ENCODE data around the gene DTNBP1.

DTNBP1 gene

GRCh38 chr6:15496345-15497131, 166.3 kb downstream of the DTNBP1 start:
- no peak for DNase-seq

DNA sequence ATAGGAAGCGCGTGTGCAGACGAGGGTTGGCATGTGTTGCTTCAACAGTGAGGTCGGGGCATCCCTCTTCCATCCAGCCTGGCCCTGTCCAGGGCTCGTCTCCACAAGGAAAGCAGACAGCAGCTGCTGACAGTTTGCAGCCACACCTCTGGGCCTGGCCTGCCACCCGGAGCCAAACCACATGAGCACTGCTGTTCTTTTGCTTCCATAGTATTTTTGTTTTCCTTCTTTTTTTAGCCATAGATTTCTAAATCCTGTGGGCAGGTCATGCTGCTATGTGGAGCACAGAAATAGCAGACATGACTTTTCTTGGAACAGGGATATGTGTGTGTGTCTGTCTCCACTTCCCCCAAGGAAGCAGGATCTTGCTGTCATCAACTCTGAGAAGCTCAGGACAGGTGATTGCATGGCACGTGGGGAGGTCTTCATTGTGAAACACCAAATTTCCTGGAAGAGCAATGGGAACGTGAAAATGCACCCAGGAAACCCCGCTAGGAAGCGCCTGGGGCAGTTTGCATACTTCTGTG, 167.4 kb downstream of the DTNBP1 start:
- DNase-seq, result no peak

DNA sequence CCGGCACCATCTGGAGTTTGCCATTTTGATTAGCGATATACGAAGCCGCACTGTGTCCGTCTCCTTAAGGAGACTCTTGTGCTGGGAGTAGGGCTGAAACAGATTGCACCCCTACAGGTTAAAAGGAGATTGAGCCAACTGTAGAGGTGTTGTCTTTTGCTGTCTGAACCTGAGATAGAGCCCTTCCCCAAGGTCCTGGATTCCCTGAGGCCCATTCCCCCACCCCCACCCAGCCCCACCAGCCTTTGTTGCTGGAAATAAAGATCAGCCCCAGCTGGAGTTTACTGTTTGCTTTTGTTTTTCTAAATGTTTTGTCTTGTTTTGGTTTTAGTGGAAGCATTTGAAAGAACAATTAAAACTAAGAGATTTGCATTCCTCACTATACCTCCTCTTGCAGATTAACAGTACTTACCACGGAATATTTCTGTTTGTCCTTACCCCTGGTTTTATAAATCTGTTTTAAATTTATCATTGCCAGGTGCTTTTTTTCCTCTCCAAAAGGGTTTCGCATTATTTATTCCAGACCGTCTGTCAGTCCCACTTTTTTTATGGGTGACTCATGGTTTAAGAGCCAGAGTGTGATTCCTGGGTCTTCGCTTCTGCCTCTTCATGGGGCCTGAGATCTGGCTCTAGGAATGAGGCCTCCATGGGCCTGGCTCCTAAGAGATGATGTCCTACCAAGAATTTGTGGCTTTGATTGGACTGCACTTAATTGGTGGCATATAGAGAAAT, 169.2 kb downstream of the DTNBP1 start:
- no peak for DNase-seq

DNA sequence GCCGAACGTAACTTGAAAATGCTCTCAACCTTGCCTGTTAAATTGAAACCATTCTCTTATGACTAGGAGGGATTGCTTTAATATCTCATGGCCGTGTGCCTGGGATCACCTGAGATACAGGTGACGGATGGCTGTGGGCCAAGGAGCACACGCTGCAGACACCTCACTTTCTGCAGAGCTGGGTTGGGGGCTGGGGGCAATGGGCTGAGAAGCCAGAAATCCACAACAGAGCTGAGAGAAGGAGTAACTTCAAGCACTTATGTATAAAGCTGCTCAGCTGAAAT, 170.9 kb downstream of the DTNBP1 start:
- no peak for DNase-seq

GRCh38 chr6:15491255-15491985, 171.4 kb downstream of the DTNBP1 start:
- DNase-seq, result peak; percentile 63 to 65

GRCh38 chr6:15490242-15491100, 172.4 kb downstream of the DTNBP1 start:
- no peak for DNase-seq

- DNase-seq, result no peak
These were observed 173.4 kb downstream of the DTNBP1 start for GRCh38 chr6:15489261-15489962.

GRCh38 chr6:15487262-15487661, 175.6 kb downstream of the DTNBP1 start:
- DNase-seq, result no peak

GRCh38 chr6:15485936-15486335, 176.9 kb downstream of the DTNBP1 start:
- no peak for DNase-seq

DNA sequence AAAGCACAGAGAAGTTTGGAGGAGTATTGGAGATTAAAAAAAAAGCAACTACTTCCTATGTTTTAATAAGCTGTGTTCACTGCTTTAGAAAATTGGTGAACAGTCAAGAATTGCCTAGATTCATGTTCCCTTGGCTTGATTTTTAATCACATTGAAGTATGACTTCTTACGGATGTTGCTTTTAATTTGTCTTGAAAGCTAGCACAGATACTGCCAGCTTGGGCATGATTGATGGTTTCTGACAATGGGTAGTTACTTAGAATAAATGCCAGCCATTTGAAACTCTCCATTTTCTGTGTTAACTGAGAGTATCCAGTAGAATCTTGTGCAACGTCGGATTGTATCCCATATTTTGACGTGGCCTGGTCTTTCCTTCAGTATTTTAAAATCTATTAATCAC, 178.0 kb downstream of the DTNBP1 start:
- no peak for DNase-seq

- DNase-seq, result no peak
These were observed 178.7 kb downstream of the DTNBP1 start for GRCh38 chr6:15484140-15484539.

- DNase-seq, result no peak
These were observed 179.8 kb downstream of the DTNBP1 start for GRCh38 chr6:15483060-15483459.

GRCh38 chr6:15481390-15482291, 181.2 kb downstream of the DTNBP1 start:
- peak in 1 of 2 experiments; percentile 37 for DNase-seq

DNA sequence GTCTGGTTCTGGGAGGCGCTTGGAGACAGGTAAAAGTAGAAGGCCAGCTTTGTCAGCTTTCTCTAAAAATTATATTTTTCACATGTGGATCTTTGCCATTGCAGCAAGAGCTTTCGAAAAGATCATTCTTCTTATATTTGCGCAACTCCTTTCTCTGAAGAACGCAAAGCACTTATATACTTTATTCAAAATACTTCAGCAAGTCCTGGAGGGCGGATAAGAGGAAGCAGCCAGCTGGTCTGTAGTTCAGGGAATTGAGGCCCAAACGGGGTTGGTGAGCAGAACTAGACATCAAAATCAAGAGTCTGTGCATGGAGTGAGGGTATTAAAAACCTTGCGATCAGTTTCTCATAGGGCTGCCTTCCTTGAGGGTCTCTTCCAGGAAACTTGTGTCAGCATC, 182.3 kb downstream of the DTNBP1 start:
- no peak for DNase-seq

DNA sequence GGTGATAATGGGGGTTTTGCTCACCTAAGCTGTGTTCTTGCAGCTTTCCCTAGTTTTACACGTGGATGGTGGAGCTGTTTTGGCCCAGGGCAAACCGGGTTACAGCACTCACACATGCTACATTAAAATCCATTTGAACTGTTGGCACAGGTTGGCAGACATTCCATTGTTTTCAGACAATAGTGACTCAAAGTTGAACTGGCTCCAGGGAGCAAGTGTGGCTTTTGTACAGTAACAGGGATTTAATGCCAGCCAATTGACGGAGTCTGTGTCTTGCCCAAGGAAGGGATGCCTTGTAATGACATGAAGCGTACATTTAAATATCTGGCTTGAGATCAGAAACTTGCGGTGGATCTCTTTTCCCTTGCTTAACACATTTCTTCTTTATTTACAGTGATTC, 183.1 kb downstream of the DTNBP1 start:
- DNase-seq, result no peak

GRCh38 chr6:15477746-15478145, 185.1 kb downstream of the DTNBP1 start:
- DNase-seq, result no peak

DNA sequence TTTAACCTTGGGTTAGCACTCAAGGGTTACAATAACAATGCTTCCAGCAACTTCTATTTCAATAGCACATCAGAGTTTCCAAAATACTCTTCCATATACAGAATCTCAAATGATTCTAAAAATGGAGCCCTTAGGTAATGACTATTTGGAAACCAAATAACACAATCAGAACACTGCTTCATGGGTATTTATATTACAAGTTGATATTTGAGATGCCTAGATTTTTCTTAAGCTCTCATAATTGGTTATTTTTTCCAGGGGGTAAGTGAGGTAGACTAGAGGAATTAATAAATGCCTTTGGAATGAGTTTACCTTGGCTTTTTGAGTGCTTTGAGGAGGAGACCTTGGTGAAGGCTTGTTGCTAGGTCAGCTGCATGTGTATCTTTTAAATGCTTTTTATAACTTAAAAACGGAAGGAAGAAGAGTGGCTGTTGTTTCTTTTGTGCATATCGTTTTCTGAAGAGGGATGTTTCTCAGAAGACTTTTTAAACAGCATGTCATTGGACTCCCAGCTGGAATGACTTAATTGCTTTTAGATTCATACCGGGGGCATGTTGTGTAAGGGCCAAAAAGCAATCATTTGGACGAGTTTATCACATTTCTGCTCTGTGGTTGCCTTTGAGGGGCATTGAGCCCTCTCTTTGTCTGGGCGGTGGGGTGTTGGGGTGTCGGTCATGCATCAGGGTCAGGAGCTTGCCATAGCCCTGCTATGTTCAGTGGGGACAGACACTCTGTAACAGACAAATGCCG, 186.0 kb downstream of the DTNBP1 start:
- no peak for DNase-seq

GRCh38 chr6:15475872-15476271, 187.0 kb downstream of the DTNBP1 start:
- no peak for DNase-seq

- no peak for DNase-seq
These were observed 187.6 kb downstream of the DTNBP1 start for GRCh38 chr6:15475261-15475660.

- no peak for DNase-seq
These were observed 188.6 kb downstream of the DTNBP1 start for GRCh38 chr6:15474196-15474595.
